Measurements from ENCODE around the gene NEUROD2. TPM values are rescaled to one million over a fixed set of nuclear protein-coding genes. Genes with fewer than 3 reads are reported as not detected.

NEUROD2 gene
- polyA plus RNA-seq, 1 of the 3 experiments (the other 2 are of a cell fraction), result not detected

DNA sequence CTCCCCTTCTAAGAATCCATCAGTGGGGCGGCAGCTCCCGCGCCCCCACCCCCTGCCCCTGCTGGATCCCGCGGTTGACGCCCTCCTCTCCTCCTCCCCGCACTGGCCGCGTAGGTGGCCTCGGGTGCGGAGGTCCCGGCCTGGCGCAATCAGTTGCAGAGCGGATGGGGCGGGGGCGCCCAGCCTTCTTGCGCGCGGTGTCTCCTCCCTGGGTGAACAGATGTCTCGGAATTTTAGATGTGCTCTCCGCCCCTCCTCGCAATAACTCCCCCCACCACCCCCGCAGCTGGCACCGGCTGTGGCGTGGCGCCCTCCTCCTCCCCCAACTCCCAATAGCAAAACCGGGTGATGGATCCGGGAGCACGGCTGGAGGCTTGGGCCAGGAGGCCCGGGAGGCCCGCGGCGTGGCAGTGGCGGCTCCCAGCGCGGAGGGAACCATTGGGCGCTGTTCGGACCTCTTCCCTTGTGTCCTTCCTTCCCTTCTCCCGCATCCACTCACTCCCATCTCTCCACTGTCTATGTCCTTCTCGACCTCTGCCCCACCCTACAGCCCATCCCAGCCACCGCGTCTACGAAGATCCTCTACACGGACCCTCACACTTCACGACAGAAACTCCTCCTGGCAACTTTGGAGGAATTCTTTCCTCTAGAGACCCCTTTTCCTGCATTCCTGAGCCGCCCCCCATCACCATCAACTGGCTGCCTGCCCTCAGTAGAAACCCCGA, 11.0 kb downstream of the NEUROD2 start:
- Histone ChIP-seq H3K27me3 (ENCODE audit: insufficient read depth) (peaks cover 71% of the 10 kb centered on the region), H2AFZ (ENCODE audit: low read depth) (no peak overlapping the region), H3K9me3 (no peaks in the 10 kb centered on the region), H3K27ac (ENCODE audit: low read depth in 2 of 2, low read length in 1 of 2) (no peak overlapping the region), H3K4me3 (ENCODE audit: low read depth in 2 of 2, low read length in 1 of 2) (no peak overlapping the region), H3K4me1 (ENCODE audit: control insufficient read depth in 1 of 2, insufficient read depth in 2 of 2, low read depth in 1 of 2, low read length in 1 of 2) (peaks cover 7 to 32% of the 10 kb centered on the region in 2 experiments), H3K36me3 (replicated peaks in 1 of 2; ENCODE audit: control insufficient read depth in 1 of 2, insufficient read depth in 2 of 2, low read length in 1 of 2) (no peaks in the 10 kb centered on the region), H3K79me2 (ENCODE audit: insufficient read depth) (no peaks in the 10 kb centered on the region), H3K9ac (no peak overlapping the region), H3F3A (replicated peaks; ENCODE audit: insufficient read depth) (no peaks in the 10 kb centered on the region), H4K20me1 (ENCODE audit: insufficient read depth) (peaks cover 13% of the 10 kb centered on the region; the same call in 1 of the 2 replicates), H3K4me2 (no peak overlapping the region), H3K9me2 (no peaks in the 10 kb centered on the region)
- WGBS (ENCODE audit: low lambda C conversion rate), result 5% methylated on average over 35 of the region's 47 CpGs
- CTCF ChIA-PET, result interaction anchor here (0.8 to 17.5 kb wide), 6 partner anchors 18 to 352 kb away, joined by 3 to 285 read pairs (median 12); partner anchors contain the start of gene PPP1R1B
- peak; percentile 61 for DNase-seq
- POLR2A ChIA-PET, result no interaction called here
- TF ChIP-seq YY1 (IDR thresholded peaks at IDR 0.05; ENCODE audit: low read depth) (no peak), RCOR1 (IDR thresholded peaks at IDR 0.05; ENCODE audit: low read length) (no peak), EP300 (IDR thresholded peaks at IDR 0.05; ENCODE audit: borderline replicate concordance in 1 of 2, low read depth in 1 of 2, low read length in 1 of 2) (no peak), POLR2AphosphoS5 (IDR thresholded peaks at IDR 0.05; ENCODE audit: low read depth, low read length) (no peak), TEAD4 (IDR thresholded peaks at IDR 0.05; ENCODE audit: borderline replicate concordance, insufficient read depth) (no peak), FOXM1 (IDR thresholded peaks at IDR 0.05; ENCODE audit: low read depth) (no peak), RXRA (IDR thresholded peaks at IDR 0.05; ENCODE audit: borderline replicate concordance, low read depth) (no peak), JUND (IDR thresholded peaks at IDR 0.05) (no peak), TAF1 (IDR thresholded peaks at IDR 0.05; ENCODE audit: borderline replicate concordance, low read depth, low read length) (no peak), RFX5 (IDR thresholded peaks at IDR 0.05; ENCODE audit: low read length) (no peak), FOSL2 (IDR thresholded peaks at IDR 0.05; ENCODE audit: borderline replicate concordance, low read depth) (no peak), USF2 (IDR thresholded peaks at IDR 0.05; ENCODE audit: borderline replicate concordance, low read depth, low read length) (no peak), GATA2 (CRISPR knock-in tag; IDR thresholded peaks at IDR 0.05) (no peak), PBX3 (IDR thresholded peaks at IDR 0.05) (no peak), MEF2A (IDR thresholded peaks at IDR 0.05; ENCODE audit: borderline replicate concordance, low read depth) (no peak), TCF12 (IDR thresholded peaks at IDR 0.05) (no peak), EZH2phosphoT487 (IDR thresholded peaks at IDR 0.05; ENCODE audit: borderline replicate concordance, low read depth) (no peak)
- TF ChIP-seq, protein P1, sequence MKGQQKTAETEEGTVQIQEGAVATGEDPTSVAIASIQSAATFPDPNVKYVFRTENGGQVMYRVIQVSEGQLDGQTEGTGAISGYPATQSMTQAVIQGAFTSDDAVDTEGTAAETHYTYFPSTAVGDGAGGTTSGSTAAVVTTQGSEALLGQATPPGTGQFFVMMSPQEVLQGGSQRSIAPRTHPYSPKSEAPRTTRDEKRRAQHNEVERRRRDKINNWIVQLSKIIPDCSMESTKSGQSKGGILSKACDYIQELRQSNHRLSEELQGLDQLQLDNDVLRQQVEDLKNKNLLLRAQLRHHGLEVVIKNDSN (IDR thresholded peaks at IDR 0.05; ENCODE audit: borderline replicate concordance, low read depth), result no peak
- TF ChIP-seq, protein P2, sequence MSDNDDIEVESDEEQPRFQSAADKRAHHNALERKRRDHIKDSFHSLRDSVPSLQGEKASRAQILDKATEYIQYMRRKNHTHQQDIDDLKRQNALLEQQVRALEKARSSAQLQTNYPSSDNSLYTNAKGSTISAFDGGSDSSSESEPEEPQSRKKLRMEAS (IDR thresholded peaks at IDR 0.05; ENCODE audit: low read depth), result no peak
- TF ChIP-seq, protein P3, sequence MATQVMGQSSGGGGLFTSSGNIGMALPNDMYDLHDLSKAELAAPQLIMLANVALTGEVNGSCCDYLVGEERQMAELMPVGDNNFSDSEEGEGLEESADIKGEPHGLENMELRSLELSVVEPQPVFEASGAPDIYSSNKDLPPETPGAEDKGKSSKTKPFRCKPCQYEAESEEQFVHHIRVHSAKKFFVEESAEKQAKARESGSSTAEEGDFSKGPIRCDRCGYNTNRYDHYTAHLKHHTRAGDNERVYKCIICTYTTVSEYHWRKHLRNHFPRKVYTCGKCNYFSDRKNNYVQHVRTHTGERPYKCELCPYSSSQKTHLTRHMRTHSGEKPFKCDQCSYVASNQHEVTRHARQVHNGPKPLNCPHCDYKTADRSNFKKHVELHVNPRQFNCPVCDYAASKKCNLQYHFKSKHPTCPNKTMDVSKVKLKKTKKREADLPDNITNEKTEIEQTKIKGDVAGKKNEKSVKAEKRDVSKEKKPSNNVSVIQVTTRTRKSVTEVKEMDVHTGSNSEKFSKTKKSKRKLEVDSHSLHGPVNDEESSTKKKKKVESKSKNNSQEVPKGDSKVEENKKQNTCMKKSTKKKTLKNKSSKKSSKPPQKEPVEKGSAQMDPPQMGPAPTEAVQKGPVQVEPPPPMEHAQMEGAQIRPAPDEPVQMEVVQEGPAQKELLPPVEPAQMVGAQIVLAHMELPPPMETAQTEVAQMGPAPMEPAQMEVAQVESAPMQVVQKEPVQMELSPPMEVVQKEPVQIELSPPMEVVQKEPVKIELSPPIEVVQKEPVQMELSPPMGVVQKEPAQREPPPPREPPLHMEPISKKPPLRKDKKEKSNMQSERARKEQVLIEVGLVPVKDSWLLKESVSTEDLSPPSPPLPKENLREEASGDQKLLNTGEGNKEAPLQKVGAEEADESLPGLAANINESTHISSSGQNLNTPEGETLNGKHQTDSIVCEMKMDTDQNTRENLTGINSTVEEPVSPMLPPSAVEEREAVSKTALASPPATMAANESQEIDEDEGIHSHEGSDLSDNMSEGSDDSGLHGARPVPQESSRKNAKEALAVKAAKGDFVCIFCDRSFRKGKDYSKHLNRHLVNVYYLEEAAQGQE (IDR thresholded peaks at IDR 0.05; ENCODE audit: low read depth, low read length), result no peak
